ENCODE results near the gene SPIRE2.

Gene SPIRE2

DNA sequence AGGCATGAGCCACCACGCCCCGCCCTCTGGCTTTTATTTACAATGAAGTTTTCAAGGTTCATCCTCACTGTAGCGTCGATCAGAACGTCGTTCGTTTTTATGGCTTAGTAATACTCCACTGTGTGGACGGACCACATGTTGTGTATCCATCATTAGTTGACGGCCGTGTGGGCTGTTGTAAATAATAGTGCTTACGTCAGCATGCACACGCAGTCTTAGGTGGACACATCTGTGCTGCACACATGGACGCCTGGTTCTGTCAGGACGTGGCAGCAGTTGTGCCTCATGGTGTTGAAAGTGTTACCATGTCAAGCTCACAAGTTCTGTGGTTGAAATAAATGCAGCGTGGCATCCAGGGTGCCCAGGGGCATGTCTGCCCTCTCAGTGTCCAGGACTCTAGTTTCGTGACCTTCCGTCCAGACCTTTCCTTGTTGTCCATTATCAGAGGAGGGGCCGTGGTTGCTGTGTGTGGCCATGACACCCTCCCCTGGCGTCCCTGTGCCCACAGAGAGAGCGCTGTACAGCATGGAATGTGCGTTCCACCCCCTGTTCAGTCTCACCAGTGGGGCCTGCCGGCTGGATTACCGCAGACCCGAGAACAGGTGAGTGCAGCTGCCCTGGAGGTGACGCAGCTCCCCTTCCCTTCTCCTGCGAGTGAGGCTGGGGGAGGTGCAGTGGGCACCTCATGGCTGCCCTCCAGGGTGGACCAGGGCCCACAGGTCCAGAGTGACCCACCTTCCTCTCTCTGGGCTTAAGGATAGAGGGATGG, 67.4 kb downstream of the SPIRE2 start:
- H3K27ac ChIP-seq (ENCODE audit: low read depth, low read length) = no peak overlapping the region
- H3K36me3 ChIP-seq (ENCODE audit: control insufficient read depth in 1 of 2, insufficient read depth in 2 of 2, low read length in 2 of 2) = peaks cover 51 to 89% of the 10 kb centered on the region in 2 donors
- H3K9me3 ChIP-seq (ENCODE audit: control insufficient read depth in 1 of 2, low read length in 2 of 2) = no peaks in the 10 kb centered on the region
- no peak overlapping the region for H3K9ac ChIP-seq (ENCODE audit: low read depth in 1 of 2, low read length in 2 of 2)
- no peak overlapping the region for H3K4me3 ChIP-seq (ENCODE audit: low read depth in 1 of 2, low read length in 2 of 2)
- H3K27me3 ChIP-seq (ENCODE audit: control insufficient read depth in 1 of 2, insufficient read depth in 2 of 2, low read length in 2 of 2) = no peaks in the 10 kb centered on the region
- H3K4me1 ChIP-seq (ENCODE audit: control insufficient read depth in 1 of 2, insufficient read depth in 2 of 2, low read length in 2 of 2) = no peaks in the 10 kb centered on the region

DNA sequence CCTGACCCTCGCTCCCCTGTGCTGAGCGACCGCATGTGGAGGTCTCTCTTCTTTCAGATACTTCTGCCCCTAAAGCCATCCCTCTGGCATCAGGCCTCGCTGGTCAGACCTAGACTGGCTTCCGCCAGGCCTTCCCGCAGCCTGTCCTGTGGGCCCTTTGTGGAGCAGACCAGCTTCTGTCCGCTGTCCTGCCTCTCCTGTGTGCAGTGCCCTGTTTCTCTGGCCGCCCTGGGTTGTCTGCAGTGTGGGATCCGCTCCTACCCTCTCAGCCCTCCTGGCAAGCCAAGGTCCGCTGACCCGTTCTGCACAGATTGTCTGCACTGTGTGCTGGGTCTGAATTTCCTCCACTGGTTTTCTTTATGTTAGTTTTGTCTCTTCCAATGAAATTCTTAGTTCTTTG, 68.9 kb downstream of the SPIRE2 start:
- H3K4me1 ChIP-seq (ENCODE audit: control insufficient read depth in 1 of 2, insufficient read depth in 2 of 2, low read length in 2 of 2) = no peaks in the 10 kb centered on the region
- no peaks in the 10 kb centered on the region for H3K27me3 ChIP-seq (ENCODE audit: control insufficient read depth in 1 of 2, insufficient read depth in 2 of 2, low read length in 2 of 2)
- no peak overlapping the region for H3K27ac ChIP-seq (ENCODE audit: low read depth, low read length)
- no peak overlapping the region for H3K9ac ChIP-seq (ENCODE audit: low read depth in 1 of 2, low read length in 2 of 2)
- H3K4me3 ChIP-seq (ENCODE audit: low read depth in 1 of 2, low read length in 2 of 2) = no peak overlapping the region
- H3K36me3 ChIP-seq (ENCODE audit: control insufficient read depth in 1 of 2, insufficient read depth in 2 of 2, low read length in 2 of 2) = peaks cover 52 to 79% of the 10 kb centered on the region in 2 donors
- H3K9me3 ChIP-seq (ENCODE audit: control insufficient read depth in 1 of 2, low read length in 2 of 2) = no peaks in the 10 kb centered on the region

DNA sequence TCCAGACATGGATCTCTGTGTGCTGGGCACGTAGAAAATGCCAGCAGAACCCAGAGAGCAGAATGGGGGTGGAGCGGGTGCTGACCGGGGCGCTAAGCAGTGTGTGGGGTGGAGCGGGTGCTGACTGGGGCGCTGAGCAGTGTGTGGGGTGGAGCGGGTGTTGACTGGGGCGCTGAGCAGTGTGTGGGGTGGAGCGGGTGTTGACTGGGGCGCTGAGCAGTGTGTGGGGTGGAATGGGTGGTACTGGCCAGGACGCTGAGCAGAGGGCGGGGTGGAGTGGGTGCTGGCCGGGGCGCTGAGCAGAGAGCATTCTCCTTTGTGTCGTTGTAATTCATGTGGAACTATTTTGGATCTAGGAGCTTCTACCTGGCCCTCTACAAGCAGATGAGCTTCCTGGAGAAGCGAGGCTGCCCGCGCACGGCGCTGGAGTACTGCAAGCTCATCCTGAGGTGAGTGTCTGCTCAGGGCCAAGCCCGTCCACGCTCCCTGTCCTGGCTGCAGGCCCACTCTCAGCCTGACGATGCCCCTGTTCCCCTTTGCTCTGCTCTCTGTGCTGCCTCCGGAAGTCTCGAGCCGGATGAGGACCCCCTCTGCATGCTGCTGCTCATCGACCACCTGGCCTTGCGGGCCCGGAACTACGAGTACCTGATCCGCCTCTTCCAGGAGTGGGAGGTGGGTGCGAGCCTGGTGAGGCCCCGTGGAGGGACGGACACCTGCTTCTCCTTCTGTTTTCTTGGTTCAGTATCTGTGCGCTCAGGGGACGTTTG, 70.1 kb downstream of the SPIRE2 start:
- Histone ChIP-seq H3K27me3 (ENCODE audit: control insufficient read depth in 1 of 2, insufficient read depth in 2 of 2, low read length in 2 of 2) (no peaks in the 10 kb centered on the region), H3K4me1 (ENCODE audit: control insufficient read depth in 1 of 2, insufficient read depth in 2 of 2, low read length in 2 of 2) (no peaks in the 10 kb centered on the region), H3K9me3 (ENCODE audit: control insufficient read depth in 1 of 2, low read length in 2 of 2) (no peaks in the 10 kb centered on the region), H3K9ac (ENCODE audit: low read depth in 1 of 2, low read length in 2 of 2) (no peak overlapping the region), H3K4me3 (ENCODE audit: low read depth in 1 of 2, low read length in 2 of 2) (no peak overlapping the region), H3K27ac (ENCODE audit: low read depth, low read length) (no peak overlapping the region), H3K36me3 (ENCODE audit: control insufficient read depth in 1 of 2, insufficient read depth in 2 of 2, low read length in 2 of 2) (peaks cover 41 to 75% of the 10 kb centered on the region in 2 donors)

DNA sequence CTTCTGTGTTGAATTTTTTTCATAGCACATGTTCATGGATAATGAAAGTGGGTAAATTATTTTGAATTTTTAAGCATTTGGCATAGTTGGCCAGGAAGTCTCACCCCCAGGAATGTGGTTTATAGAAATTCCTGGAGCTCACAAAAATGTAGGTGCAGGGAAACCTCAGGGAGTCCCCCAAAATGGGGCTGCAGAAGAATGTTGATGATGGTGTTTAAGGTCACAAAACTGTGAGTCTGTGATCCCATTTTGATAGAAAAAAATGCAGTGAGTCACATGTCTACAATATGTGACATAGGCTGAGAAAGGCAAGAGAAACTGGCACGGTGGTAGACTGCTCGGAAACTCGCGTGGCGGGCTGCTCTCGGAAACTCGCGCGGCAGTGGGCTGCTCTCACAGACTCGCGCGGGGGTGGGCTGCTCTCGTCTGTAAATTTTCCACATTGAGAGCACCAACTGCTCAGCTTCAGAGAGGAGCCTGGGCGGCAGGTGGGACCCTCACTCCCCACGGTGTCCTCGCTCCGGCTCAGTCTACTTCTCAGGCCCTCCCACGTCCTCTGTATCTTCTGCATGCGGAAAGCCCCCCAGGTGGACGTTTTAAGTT, 71.7 kb downstream of the SPIRE2 start:
- Histone ChIP-seq H3K4me3 (ENCODE audit: low read depth in 1 of 2, low read length in 2 of 2) (no peak overlapping the region), H3K27ac (ENCODE audit: low read depth, low read length) (no peak overlapping the region), H3K9me3 (ENCODE audit: control insufficient read depth in 1 of 2, low read length in 2 of 2) (no peaks in the 10 kb centered on the region), H3K36me3 (ENCODE audit: control insufficient read depth in 1 of 2, insufficient read depth in 2 of 2, low read length in 2 of 2) (peaks cover 37 to 77% of the 10 kb centered on the region in 2 donors), H3K27me3 (ENCODE audit: control insufficient read depth in 1 of 2, insufficient read depth in 2 of 2, low read length in 2 of 2) (no peaks in the 10 kb centered on the region), H3K9ac (ENCODE audit: low read depth in 1 of 2, low read length in 2 of 2) (no peak overlapping the region), H3K4me1 (ENCODE audit: control insufficient read depth in 1 of 2, insufficient read depth in 2 of 2, low read length in 2 of 2) (no peaks in the 10 kb centered on the region)

DNA sequence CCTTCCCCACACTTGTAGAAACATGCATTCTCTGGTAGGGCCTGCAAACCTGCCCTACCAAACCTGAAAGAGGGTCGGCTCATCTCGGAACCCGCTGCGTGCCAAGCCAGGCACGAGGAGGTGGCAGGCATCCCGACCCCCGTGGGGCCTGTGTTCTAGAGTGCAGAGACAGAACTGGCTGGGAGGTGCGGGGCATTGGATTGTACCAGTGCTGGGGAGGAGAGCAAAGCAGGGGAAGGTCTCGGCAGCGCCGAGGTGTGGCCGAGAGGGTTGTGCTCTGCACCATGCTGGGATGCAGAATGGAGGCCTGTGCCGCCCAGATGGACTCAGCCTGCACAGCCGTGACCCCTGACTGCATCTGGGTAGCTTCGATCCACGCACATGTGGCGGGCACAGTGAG, 72.6 kb downstream of the SPIRE2 start:
- no peak overlapping the region for H3K4me3 ChIP-seq (ENCODE audit: low read depth in 1 of 2, low read length in 2 of 2)
- H3K36me3 ChIP-seq (ENCODE audit: control insufficient read depth in 1 of 2, insufficient read depth in 2 of 2, low read length in 2 of 2) = peaks cover 41 to 78% of the 10 kb centered on the region in 2 donors
- no peaks in the 10 kb centered on the region for H3K9me3 ChIP-seq (ENCODE audit: control insufficient read depth in 1 of 2, low read length in 2 of 2)
- H3K4me1 ChIP-seq (ENCODE audit: control insufficient read depth in 1 of 2, insufficient read depth in 2 of 2, low read length in 2 of 2) = no peaks in the 10 kb centered on the region
- no peak overlapping the region for H3K9ac ChIP-seq (ENCODE audit: low read depth in 1 of 2, low read length in 2 of 2)
- no peak overlapping the region for H3K27ac ChIP-seq (ENCODE audit: low read depth, low read length)
- H3K27me3 ChIP-seq (ENCODE audit: control insufficient read depth in 1 of 2, insufficient read depth in 2 of 2, low read length in 2 of 2) = no peaks in the 10 kb centered on the region

DNA sequence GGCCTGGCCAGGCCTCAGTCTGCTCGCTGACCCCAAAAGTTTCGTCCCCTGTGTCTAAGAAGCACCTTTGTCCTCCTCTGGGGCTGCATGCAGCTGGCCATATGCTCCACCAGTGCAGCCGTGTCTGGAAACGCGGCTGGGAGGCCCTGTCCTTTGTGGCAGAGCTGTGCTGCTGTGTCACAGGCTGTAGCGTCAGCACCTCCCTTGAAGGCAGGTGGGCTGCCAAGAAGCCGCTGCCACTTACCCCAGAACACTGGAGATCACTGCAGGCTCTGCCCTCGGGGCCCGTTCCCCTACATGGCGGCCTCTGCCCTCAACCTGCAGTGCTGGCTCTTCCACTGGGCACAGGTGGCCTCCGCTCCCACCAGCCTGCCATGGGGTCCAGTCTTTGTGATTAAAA, 74.7 kb downstream of the SPIRE2 start:
- Histone ChIP-seq H3K36me3 (ENCODE audit: control insufficient read depth in 1 of 2, insufficient read depth in 2 of 2, low read length in 2 of 2) (peaks cover 45 to 78% of the 10 kb centered on the region in 2 donors), H3K4me3 (ENCODE audit: low read depth in 1 of 2, low read length in 2 of 2) (no peak overlapping the region), H3K9me3 (ENCODE audit: control insufficient read depth in 1 of 2, low read length in 2 of 2) (no peaks in the 10 kb centered on the region), H3K9ac (ENCODE audit: low read depth in 1 of 2, low read length in 2 of 2) (no peak overlapping the region), H3K27ac (ENCODE audit: low read depth, low read length) (no peak overlapping the region), H3K27me3 (ENCODE audit: control insufficient read depth in 1 of 2, insufficient read depth in 2 of 2, low read length in 2 of 2) (no peaks in the 10 kb centered on the region), H3K4me1 (ENCODE audit: control insufficient read depth in 1 of 2, insufficient read depth in 2 of 2, low read length in 2 of 2) (no peaks in the 10 kb centered on the region)

DNA sequence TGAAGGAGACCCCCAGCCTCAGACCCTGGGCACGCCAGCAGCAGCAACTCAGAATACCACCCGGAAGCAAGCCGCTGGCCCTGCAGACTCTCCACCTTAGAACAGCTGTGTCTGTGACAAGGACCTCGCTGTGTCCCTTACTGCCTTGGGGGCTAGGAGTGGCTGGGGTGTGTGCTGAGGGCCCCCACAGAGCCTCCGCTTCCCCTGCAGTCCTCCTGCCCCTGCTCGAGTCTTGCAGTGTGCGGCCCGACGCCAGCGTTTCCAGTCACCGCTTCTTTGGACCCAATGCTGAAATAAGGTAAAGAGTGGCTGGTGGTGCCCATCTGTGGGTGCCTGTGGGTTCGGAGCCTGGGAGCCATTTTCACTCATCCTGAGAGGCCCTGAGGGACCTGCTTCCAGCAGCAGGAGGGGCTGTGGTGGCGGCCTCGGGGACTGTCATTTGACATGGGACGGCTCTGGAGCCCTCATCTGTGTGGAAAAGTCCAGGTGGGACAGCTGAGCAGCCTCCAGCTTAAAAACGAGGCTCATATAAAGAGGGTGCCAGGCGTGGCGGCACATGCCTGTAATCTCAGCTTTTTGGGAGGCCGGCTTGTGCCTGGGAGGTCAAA, 75.7 kb downstream of the SPIRE2 start:
- H3K27me3 ChIP-seq (ENCODE audit: control insufficient read depth in 1 of 2, insufficient read depth in 2 of 2, low read length in 2 of 2) = no peaks in the 10 kb centered on the region
- H3K36me3 ChIP-seq (ENCODE audit: control insufficient read depth in 1 of 2, insufficient read depth in 2 of 2, low read length in 2 of 2) = peaks cover 36 to 75% of the 10 kb centered on the region in 2 donors
- no peak overlapping the region for H3K9ac ChIP-seq (ENCODE audit: low read depth in 1 of 2, low read length in 2 of 2)
- H3K9me3 ChIP-seq (ENCODE audit: control insufficient read depth in 1 of 2, low read length in 2 of 2) = no peaks in the 10 kb centered on the region
- no peak overlapping the region for H3K27ac ChIP-seq (ENCODE audit: low read depth, low read length)
- H3K4me1 ChIP-seq (ENCODE audit: control insufficient read depth in 1 of 2, insufficient read depth in 2 of 2, low read length in 2 of 2) = no peaks in the 10 kb centered on the region
- H3K4me3 ChIP-seq (ENCODE audit: low read depth in 1 of 2, low read length in 2 of 2) = no peak overlapping the region

DNA sequence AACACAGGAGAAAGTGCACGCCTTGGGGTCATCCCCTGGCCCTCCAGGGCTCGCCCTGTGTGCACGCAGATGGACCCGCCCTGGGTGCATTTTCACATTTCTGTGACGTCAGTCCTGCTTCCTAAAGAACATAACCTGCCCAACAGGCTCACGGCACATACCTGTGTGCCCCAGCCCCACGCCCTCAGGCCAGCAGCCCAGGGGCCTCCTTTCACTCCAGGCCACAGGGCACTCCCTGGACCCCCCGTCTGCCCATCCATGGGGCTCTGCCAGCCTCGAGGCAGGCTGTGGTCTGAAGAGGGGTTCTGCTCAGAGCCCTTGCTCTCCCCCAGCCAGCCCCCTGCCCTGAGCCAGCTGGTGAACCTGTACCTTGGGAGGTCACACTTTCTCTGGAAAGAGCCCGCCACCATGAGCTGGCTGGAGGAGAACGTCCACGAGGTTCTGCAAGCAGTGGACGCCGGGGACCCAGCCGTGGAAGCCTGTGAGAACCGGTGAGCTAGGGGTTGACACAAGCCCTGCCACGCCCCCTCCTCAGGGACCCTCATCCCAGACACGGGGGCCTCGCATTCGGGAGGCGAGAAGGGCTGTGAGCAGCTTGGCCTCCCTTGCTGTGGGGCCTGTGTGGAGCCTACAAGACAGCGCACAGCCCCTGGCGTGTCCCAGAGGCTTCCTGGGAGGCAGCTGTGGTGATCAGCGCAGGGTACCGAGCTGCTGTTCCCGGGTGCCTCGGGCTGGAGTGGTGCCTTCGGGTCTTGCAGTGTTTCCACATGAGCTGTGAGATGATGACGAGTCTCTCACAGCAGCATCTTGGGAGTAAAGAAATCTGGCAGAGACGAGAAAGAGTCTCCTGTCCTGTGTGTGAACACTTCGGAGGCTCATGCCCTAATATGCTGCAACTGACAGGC, 76.6 kb downstream of the SPIRE2 start:
- Histone ChIP-seq H3K4me1 (ENCODE audit: control insufficient read depth in 1 of 2, insufficient read depth in 2 of 2, low read length in 2 of 2) (no peaks in the 10 kb centered on the region), H3K9ac (ENCODE audit: low read depth in 1 of 2, low read length in 2 of 2) (no peak overlapping the region), H3K9me3 (ENCODE audit: control insufficient read depth in 1 of 2, low read length in 2 of 2) (no peaks in the 10 kb centered on the region), H3K27me3 (ENCODE audit: control insufficient read depth in 1 of 2, insufficient read depth in 2 of 2, low read length in 2 of 2) (no peaks in the 10 kb centered on the region), H3K27ac (ENCODE audit: low read depth, low read length) (no peak overlapping the region), H3K36me3 (ENCODE audit: control insufficient read depth in 1 of 2, insufficient read depth in 2 of 2, low read length in 2 of 2) (peaks cover 32 to 69% of the 10 kb centered on the region in 2 donors), H3K4me3 (ENCODE audit: low read depth in 1 of 2, low read length in 2 of 2) (no peak overlapping the region)

DNA sequence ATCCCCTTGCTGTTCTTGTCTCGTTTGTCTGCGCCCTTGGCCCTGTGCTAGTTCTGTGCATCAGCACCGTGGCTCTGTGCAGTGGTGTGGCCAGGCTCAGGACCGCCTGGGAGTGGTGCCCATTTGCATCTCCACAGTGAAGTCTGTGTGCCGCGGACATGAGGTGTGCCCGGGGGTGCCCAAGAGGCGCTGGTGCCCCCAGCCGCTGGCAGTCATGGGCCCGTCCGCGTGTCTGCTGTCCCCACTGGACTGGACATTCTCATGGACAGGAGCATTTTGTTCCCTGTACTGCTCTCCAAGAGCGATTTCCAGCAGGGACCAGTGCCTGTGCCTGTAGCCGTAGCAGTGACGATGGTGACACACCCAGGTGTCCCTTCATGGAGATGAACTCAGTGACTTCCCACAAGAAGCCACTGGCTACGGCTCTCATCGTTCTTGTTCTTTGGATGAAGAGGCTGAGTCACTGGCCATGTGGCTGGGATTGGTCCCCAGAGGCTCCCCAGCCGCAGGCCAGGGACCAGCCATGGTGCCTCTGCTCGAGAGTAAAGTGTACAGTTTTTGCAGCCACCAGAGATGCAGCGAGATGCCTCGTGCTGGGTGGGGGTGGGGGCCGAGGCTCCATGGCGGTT, 77.3 kb downstream of the SPIRE2 start:
- H3K27ac ChIP-seq (ENCODE audit: low read depth, low read length) = no peak overlapping the region
- H3K27me3 ChIP-seq (ENCODE audit: control insufficient read depth in 1 of 2, insufficient read depth in 2 of 2, low read length in 2 of 2) = no peaks in the 10 kb centered on the region
- no peaks in the 10 kb centered on the region for H3K4me1 ChIP-seq (ENCODE audit: control insufficient read depth in 1 of 2, insufficient read depth in 2 of 2, low read length in 2 of 2)
- H3K9ac ChIP-seq (ENCODE audit: low read depth in 1 of 2, low read length in 2 of 2) = no peak overlapping the region
- no peak overlapping the region for H3K4me3 ChIP-seq (ENCODE audit: low read depth in 1 of 2, low read length in 2 of 2)
- H3K9me3 ChIP-seq (ENCODE audit: control insufficient read depth in 1 of 2, low read length in 2 of 2) = no peaks in the 10 kb centered on the region
- H3K36me3 ChIP-seq (ENCODE audit: control insufficient read depth in 1 of 2, insufficient read depth in 2 of 2, low read length in 2 of 2) = peaks cover 30 to 63% of the 10 kb centered on the region in 2 donors

Measured in duodenal mucosa (tissue), 2 donors.